Tibial nerve (tissue), 4 donors: Measurements from ENCODE around the gene EFCAB6.

Source experiments
- EP300 ChIP-seq, 2 donors: sonication (generic); formaldehyde crosslinking; IDR thresholded peaks; one replicate each; pipeline ENCODE4 v1.6.1; 2017; ENCODE audit warnings: antibody characterized with exemption in 2 of 2, mild to moderate bottlenecking in 1 of 2
- POLR2A ChIP-seq, 2 donors: fragments of 450-650 bp; IDR thresholded peaks; one replicate each; pipeline ENCODE4 v1.6.1; 2017; ENCODE audit warnings: antibody characterized with exemption in 2 of 2, mild to moderate bottlenecking in 2 of 2, moderate library complexity in 2 of 2
- TF ChIP-seq, protein P1 (sequence below), 5 experiments: fragments of 200-600 bp in 3 of 5; fragments of 450-650 bp in 2 of 5; sonication (generic) in 3 of 5; IDR thresholded peaks; one replicate each; pipeline ENCODE4 v1.5.1; 2016 to 2019; ENCODE audit warnings: antibody characterized with exemption in 5 of 5, mild to moderate bottlenecking in 3 of 5, moderate library complexity in 2 of 5

DNA sequence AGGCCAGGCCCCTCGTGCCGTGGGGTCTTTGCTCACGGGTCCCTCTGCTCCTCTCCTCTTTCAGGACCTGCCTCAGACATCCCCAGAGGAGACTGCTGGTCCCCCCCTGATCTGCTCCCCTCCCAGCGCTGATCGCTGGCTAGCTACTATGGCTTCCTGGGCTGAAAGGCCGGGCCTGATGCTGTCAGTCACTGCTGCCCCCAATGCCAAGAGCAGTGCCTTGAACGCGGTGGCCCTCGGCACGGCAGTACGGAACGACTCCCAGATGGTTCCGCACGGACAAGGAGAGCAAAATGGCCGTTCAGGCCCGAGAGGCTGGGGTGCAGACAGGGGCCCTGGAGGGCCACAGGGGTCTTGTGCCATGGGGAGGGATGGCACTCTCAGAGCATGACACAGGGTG, 28.7 kb upstream of the EFCAB6 start:
- TF ChIP-seq, protein P1, sequence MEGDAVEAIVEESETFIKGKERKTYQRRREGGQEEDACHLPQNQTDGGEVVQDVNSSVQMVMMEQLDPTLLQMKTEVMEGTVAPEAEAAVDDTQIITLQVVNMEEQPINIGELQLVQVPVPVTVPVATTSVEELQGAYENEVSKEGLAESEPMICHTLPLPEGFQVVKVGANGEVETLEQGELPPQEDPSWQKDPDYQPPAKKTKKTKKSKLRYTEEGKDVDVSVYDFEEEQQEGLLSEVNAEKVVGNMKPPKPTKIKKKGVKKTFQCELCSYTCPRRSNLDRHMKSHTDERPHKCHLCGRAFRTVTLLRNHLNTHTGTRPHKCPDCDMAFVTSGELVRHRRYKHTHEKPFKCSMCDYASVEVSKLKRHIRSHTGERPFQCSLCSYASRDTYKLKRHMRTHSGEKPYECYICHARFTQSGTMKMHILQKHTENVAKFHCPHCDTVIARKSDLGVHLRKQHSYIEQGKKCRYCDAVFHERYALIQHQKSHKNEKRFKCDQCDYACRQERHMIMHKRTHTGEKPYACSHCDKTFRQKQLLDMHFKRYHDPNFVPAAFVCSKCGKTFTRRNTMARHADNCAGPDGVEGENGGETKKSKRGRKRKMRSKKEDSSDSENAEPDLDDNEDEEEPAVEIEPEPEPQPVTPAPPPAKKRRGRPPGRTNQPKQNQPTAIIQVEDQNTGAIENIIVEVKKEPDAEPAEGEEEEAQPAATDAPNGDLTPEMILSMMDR (IDR thresholded peaks at IDR 0.05), result no peak
- TF ChIP-seq POLR2A (IDR thresholded peaks at IDR 0.05) (no peak), EP300 (IDR thresholded peaks at IDR 0.05) (no peak)
